ENCODE measurements around the gene GTSE1.

- TF ChIP-seq YY1 (IDR thresholded peaks at IDR 0.05; ENCODE audit: extremely low read depth, insufficient replicate concordance, low read depth, low read length) (no peak), POLR2AphosphoS5 (IDR thresholded peaks at IDR 0.05; ENCODE audit: low read depth, low read length) (no peak), SIN3A (IDR thresholded peaks at IDR 0.05; ENCODE audit: low read depth) (no peak), RAD21 (IDR thresholded peaks at IDR 0.05; ENCODE audit: low read depth) (no peak)
- TF ChIP-seq, protein P1, sequence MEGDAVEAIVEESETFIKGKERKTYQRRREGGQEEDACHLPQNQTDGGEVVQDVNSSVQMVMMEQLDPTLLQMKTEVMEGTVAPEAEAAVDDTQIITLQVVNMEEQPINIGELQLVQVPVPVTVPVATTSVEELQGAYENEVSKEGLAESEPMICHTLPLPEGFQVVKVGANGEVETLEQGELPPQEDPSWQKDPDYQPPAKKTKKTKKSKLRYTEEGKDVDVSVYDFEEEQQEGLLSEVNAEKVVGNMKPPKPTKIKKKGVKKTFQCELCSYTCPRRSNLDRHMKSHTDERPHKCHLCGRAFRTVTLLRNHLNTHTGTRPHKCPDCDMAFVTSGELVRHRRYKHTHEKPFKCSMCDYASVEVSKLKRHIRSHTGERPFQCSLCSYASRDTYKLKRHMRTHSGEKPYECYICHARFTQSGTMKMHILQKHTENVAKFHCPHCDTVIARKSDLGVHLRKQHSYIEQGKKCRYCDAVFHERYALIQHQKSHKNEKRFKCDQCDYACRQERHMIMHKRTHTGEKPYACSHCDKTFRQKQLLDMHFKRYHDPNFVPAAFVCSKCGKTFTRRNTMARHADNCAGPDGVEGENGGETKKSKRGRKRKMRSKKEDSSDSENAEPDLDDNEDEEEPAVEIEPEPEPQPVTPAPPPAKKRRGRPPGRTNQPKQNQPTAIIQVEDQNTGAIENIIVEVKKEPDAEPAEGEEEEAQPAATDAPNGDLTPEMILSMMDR (IDR thresholded peaks at IDR 0.05 in 2 of 3, conservative IDR thresholded peaks at IDR 0.05 in 1 of 3; ENCODE audit: borderline replicate concordance in 1 of 3, insufficient read depth in 1 of 3, low read depth in 2 of 3, low read length in 2 of 3) = no peak
Measured at GRCh38 chr22:46260038-46260437, 36.6 kb upstream of the GTSE1 start.
